Sigmoid colon (tissue), 3 donors: ENCODE results near the gene PIM1.

Experiments used
- CTCF ChIP-seq, 4 experiments: fragments of 450-650 bp in 3 of 4; fragments of 200-600 bp in 1 of 4; IDR thresholded peaks; one replicate each; pipeline ENCODE4 v1.5.1; 2016 to 2019; ENCODE audit warnings: antibody characterized with exemption in 4 of 4, mild to moderate bottlenecking in 3 of 4, moderate library complexity in 2 of 4
- POLR2A ChIP-seq, 2 donors: fragments of 450-650 bp; IDR thresholded peaks; one replicate each; pipeline ENCODE4 v1.6.1; 2016; ENCODE audit warnings: antibody characterized with exemption in 2 of 2, mild to moderate bottlenecking in 2 of 2, moderate library complexity in 2 of 2

- TF ChIP-seq CTCF (IDR thresholded peaks at IDR 0.05) (no peak), POLR2A (IDR thresholded peaks at IDR 0.05) (no peak)
Measured at GRCh38 chr6:37206622-37207021, 36.7 kb downstream of the PIM1 start.
